AG04449 (cell line): Measurements from ENCODE around the gene DDOST.

Experiments
- CTCF ChIA-PET: fragments of 350-600 bp; formaldehyde crosslinking; extraction: SDS; loops from one replicate; lab custom pipeline; 2021; ENCODE audit warnings: antibody characterized with exemption; lab: Yijun Ruan, JAX
- POLR2A ChIA-PET: fragments of 400-600, 350-600 bp; formaldehyde crosslinking; extraction: SDS; loops from one replicate; lab custom pipeline; 2020; ENCODE audit warnings: antibody characterized with exemption, inconsistent platforms; lab: Yijun Ruan, JAX
- DNase-seq: peaks from one replicate; pipeline ENCODE4 v3.0.0-alpha.2; 2010; ENCODE audit warnings: low read depth, low spot score
- H3K4me3 ChIP-seq: 2 replicates; pipeline ENCODE4 v1.5.1; 2011; ENCODE audit warnings: low read depth, mild to moderate bottlenecking, control low read depth, low read length
- CTCF ChIP-seq: IDR thresholded peaks from one replicate; pipeline ENCODE4 v1.5.1; 2011; ENCODE audit warnings: mild to moderate bottlenecking, moderate library complexity, low read length, control low read depth, inconsistent platforms; ENCODE audit not compliant: insufficient read depth; ENCODE audit errors: missing control alignments

The DDOST gene

GRCh38 chr1:20663969-20664715 lies 3.0 kb upstream of the DDOST start:
- no peak overlapping the region for H3K4me3 ChIP-seq
- POLR2A ChIA-PET, result no interaction called here
- no peak for TF ChIP-seq CTCF
- CTCF ChIA-PET, result no interaction called here
- DNase-seq, result no peak

GRCh38 chr1:20663365-20663764 lies 2.2 kb upstream of the DDOST start:
- TF ChIP-seq CTCF, result no peak
- ChIA-PET CTCF (interaction anchor here (0.9 to 10.1 kb wide), 2 partner anchors 29 to 132 kb away, joined by 3 to 60 read pairs; partner anchors contain the start of gene PINK1), POLR2A (no interaction called here)
- no peak overlapping the region for H3K4me3 ChIP-seq
- no peak for DNase-seq

- POLR2A ChIA-PET, result interaction anchor here (0.9 to 2.0 kb wide), 6 partner anchors 10 to 73 kb away, joined by 3 to 9 read pairs (median 3); partner anchors contain the start of gene CDA
- no peak for DNase-seq
- peak overlapping the region; percentile 78 for H3K4me3 ChIP-seq
- TF ChIP-seq CTCF, result no peak
- CTCF ChIA-PET, result interaction anchor here (1.0 to 10.1 kb wide), 7 partner anchors 11 to 139 kb away, joined by 3 to 60 read pairs (median 7); partner anchors contain the start of gene PINK1
Measured at GRCh38 chr1:20662110-20662475, 924 bp upstream of the DDOST start.

GRCh38 chr1:20660847-20661206 lies 342 bp downstream of the DDOST start:
- ChIA-PET POLR2A (interaction anchor here (1.0 to 2.0 kb wide), 2 partner anchors 11 kb away, joined by 3 to 9 read pairs; no protein-coding TSS in a partner anchor), CTCF (interaction anchor here (0.9 to 10.1 kb wide), 13 partner anchors 10 to 138 kb away, joined by 3 to 60 read pairs (median 5); partner anchors contain the start of gene PINK1)
- peak overlapping the region; percentile 96 for H3K4me3 ChIP-seq
- no peak for DNase-seq
- no peak for TF ChIP-seq CTCF

DNA sequence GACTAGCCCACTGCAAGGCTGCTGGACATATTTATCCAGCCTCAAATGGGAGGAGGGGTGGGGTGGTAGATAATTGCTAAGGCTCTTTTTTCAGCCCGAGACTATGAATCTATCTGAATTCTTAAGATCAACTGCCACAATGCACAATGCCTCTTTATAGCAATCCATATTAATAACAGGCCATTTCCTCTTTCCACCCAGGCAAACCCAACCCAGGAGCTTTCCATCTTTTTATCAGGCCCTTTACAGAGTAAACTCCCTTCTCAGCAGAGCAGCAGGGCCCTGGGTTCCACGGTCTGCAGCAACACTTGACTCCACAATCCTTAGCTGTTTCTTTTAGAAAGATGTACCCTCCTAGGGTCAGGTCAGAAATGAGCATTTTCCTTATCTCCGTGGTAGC lies 806 bp downstream of the DDOST start:
- peak overlapping the region; percentile 96 for H3K4me3 ChIP-seq
- CTCF ChIA-PET, result interaction anchor here (0.9 to 10.1 kb wide), 13 partner anchors 10 to 138 kb away, joined by 3 to 60 read pairs (median 5); partner anchors contain the start of gene PINK1
- no peak for TF ChIP-seq CTCF
- POLR2A ChIA-PET, result interaction anchor here (0.6 to 2.0 kb wide), 2 partner anchors 10 to 485 kb away, joined by 3 to 9 read pairs; no protein-coding TSS in a partner anchor
- DNase-seq, result no peak
